HG03135 (cell line): Measurements from ENCODE around the gene CENATAC.
"Not testable (repeated sequence)": the region's sequence is repeated elsewhere in the genome, so short reads cannot be mapped to it uniquely, and the experiment has no call there.

Experiments
- ATAC-seq: cut with Tn5 transposase; IDR thresholded peaks from one replicate; pipeline ENCODE4 v1.9.1; 2021; ENCODE audit warnings: mild to moderate bottlenecking, moderate library complexity; ENCODE audit not compliant: unreplicated experiment

Gene CENATAC

GRCh38 chr11:118991486-118992038 is 6.4 kb upstream of the CENATAC start:
- ATAC-seq = not testable (repeated sequence)

GRCh38 chr11:118996926-118997626 is 862 bp upstream of the CENATAC start:
- ATAC-seq = peak; percentile 32

GRCh38 chr11:118998388-118998717 is 415 bp downstream of the CENATAC start:
- ATAC-seq = peak; percentile 5

GRCh38 chr11:118998822-118999221 is 884 bp downstream of the CENATAC start:
- no peak for ATAC-seq

GRCh38 chr11:119000906-119001305 is 3.0 kb downstream of the CENATAC start:
- ATAC-seq = no peak

DNA sequence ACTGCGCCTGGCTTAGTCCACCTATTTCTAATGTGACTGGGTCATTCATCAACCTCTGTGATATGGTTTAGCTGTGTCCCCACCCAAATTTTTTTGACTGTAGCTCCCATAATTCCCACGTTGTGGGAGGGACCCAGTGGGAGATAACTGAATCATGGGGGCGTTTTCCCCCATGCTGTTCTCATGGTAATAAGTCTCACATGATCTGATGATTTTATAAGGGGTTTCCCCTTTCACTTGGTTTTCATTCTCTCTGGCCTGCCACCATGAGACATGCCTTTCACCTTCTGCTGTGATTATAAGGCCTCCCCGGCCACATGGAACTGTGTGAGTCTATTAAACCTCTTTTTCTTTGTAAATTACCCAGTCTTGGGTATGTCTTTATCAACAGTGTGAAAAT is 8.7 kb downstream of the CENATAC start:
- no peak for ATAC-seq

GRCh38 chr11:119011476-119012053 is 13.6 kb downstream of the CENATAC start:
- no peak for ATAC-seq

- ATAC-seq = no peak
Measured at GRCh38 chr11:119012629-119013170, 14.8 kb downstream of the CENATAC start.

GRCh38 chr11:119014209-119014924 is 16.4 kb downstream of the CENATAC start:
- no peak for ATAC-seq

DNA sequence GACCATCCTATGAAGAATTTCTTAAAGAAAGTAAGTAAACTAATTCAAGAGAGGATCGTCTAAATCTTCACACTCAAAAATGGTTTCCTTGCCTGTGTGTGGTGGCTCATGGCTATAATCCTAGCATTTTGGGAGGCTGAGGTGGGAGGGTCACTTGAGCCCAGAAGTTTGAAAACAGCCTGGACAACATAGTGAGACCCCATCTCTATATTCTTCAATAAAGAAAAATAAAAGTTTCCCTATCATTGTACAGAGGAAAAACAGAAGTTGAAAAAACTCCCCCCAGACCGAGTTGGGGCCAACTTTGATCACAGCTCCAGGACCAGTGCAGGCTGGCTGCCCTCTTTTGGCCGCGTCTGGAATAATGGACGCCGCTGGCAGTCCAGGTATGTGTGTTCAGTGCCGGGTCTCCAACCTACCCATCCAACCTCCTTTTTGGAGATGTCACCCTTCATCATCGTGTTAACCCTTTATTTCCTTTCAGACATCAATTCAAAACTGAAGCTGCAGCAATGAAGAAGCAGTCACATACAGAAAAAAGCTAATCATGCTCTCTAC is 17.2 kb downstream of the CENATAC start:
- ATAC-seq = no peak

DNA sequence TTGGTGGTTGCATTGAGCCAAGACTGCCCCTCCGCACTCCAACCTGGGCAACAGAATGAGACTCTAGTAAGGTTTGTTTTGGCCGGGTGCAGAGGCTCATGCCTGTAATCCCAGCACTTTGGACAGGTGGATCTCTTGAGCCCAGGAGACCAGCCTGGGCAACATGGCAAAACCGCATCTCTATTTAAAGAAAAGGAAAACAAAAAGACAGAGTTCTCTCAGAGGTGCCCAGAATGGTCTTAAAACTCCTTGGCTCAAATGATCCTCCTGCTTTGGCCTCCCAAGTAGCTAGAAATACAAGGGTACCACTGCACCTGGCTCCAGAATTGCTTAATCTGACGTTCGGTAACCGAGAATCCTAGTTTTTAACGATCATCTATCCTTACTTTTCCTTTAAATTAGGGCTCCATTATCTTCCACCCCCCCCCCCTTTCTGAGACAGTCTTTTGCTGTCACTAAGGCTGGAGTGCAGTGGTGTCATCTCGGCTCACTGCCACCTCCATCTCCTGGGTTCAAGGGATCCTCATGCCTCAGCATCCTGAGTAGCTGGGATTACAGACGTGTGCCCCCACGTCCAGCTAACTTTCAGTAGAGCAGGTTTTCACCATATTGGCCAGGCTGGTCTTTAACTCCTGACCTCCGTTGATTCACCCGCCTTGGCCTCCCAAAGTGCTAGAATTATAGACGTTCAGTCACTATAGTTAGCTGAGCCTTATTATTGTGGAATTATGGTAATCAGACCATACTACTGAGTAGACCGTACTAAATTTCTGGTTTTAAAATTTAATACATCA is 18.5 kb downstream of the CENATAC start:
- no peak for ATAC-seq

DNA sequence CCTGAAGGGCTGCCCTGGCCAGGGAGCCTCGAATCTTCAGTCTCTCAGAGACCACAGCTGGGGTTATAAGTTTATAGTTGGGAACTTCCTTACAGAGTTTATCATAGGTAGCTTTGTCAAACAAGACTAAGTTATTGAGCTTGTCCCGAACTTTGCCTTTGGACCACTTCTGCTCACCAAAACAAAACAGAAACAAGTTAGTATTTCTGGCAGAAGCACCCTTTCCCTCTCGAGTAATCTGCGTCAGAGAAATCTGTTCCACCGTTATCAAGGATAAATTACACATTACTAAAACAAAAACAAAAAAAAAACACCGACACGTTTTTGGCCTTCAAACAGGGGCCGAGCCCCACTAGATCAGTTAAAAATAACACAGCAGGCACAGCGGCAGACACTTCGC is 19.4 kb downstream of the CENATAC start:
- ATAC-seq = not testable (repeated sequence)

DNA sequence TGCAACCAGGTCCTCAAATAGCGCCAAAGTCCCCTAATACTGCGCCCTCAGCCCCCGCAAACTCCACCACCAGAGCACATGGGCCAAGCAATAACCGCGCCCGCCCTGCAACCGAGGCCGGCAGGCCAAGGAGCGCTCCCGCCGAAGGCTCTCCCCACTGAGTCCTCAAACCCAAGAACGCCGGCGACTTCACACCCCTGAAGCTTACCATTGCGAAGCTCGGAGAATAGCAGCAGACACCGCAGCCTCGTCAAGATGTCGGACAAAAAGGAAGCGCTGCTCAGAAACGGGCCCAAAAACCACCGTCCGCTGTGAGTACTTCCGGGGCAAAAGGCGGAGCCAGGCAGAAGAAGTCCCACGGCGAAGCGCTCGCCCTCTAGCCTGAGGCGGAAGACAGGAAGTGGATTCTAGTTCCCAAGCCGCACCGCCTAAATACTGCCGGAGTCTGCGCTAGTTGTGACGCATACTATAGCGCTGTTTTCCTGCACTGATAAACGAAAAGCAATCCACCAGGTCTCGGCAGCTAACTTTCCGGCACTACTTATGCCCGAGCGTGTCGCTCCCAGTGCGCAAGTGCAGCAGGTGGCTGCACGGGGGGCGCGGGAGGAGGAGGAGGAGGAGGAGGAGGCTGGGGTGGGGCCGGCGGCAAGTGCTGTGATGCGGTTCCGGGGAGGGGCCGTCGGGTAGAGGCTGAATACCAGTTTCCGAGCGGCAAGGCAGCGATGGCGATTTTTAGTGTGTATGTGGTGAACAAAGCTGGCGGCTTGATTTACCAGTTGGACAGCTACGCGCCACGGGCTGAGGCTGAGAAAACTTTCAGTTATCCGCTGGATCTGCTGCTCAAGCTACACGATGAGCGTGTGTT is 20.4 kb downstream of the CENATAC start, which contains the start of the genes RPS25 and TRAPPC4:
RPS25 (minus strand) TSS at position 270 of the 865 bp plus-strand sequence; CDS start at position 211, 59 bp downstream.
TRAPPC4 (plus strand) TSS at position 693 of the 865 bp plus-strand sequence; CDS start at position 723, 30 bp downstream.
- peak; percentile 89 for ATAC-seq

GRCh38 chr11:119019996-119020395 is 22.1 kb downstream of the CENATAC start:
- no peak for ATAC-seq

DNA sequence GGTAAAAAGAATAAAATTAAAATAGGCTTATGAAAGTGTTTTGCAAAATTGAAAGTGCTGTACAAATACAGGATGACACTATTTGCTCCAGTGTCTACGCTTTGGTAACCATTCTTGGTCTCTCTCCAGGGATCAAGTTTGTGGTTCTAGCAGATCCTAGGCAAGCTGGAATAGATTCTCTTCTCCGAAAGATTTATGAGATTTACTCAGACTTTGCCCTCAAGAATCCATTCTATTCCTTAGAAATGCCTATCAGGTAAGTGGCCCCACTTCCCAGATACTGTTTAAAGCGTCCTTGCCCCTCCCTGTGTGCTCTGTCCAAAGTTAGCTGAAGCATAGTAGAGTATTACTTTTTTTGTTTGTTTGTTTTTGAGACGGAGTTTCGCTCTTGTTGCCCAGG is 23.7 kb downstream of the CENATAC start:
- ATAC-seq = no peak

DNA sequence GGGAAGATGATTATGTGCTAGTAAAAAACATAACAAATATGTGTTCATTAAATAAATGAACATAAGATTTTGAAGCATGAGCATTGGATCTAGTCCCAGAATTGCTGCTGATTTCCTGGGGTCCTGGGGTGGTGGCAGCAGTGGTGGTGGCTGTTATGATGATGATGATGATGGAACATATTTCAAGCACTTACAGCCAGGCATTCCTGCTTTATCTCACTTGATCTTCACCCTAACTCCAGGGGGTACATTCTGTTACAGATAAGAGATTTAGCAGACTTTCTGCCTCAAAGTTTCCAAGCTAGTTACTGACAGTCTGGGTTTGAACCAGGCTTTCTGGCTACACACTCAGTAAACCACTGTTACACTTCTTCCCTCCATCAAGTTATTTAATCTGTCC is 25.8 kb downstream of the CENATAC start:
- no peak for ATAC-seq

DNA sequence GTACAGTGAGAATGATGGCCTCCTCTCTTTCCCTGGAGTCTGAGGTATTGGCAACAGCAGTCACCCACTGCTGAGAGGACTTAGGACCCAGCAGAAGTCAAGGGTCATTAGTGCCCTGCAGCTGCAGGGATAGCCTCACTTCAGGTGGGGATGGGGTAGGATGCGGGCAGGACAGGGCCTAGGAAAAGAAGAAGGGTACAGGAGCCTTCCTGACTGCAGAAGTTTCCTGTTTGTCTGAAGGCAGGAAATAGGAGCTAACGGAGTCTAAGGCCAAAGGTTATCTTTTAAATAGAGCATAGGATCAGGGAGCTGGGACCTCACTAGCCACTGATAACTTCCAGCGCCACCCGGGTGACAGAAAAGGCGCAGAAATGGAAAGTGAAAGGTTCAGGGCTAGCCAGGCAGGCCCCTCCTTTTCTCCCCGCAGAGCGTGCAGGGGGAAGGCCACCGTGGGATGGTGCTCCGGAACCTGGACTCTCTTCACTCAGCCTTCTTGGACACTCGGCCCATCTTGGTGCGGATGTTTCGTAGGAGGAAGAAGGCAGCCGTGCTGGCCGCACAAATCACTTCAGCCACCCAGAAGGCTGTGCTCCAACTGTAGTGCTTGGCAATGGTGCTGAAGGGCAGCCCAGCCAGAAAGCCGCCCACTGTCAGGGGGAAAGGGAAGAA is 26.6 kb downstream of the CENATAC start:
- ATAC-seq = no peak

DNA sequence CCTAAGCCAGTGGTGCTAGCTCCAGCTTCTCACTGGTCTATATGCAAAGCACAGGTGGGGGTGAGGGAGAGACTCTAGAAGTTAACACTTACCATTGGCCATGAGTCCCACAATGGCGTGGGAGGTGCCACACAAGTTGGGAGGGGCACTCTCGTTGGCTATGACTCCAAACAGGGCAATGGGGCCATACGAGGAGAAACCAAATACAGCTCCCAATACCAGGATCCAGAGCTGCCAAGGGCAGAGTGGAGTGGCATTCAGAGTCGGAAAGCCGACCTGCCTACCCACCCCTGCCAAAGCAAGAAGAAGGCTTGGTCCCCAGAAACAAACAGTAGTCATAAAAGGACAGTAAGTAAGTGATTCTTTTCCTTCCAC is 27.1 kb downstream of the CENATAC start:
- no peak for ATAC-seq

- ATAC-seq = no peak
Measured at GRCh38 chr11:119025541-119025940, 27.6 kb downstream of the CENATAC start.
